OCI-LY1 (cell line): Measurements from ENCODE around the gene PAIP2B.

Experiments used
- EZH2 ChIP-seq: fragments of 200-600 bp; sonication (generic), shearing (Covaris generic); IDR thresholded peaks from 2 replicates; pipeline ENCODE4 v1.8.0; 2017; ENCODE audit warnings: borderline replicate concordance, mixed run types, mild to moderate bottlenecking, antibody characterized with exemption, low read length, moderate library complexity, mixed read lengths
- TF ChIP-seq, protein P1 (sequence below): fragments of 200-600 bp; sonication (generic), shearing (Covaris generic); IDR thresholded peaks from 2 replicates; pipeline ENCODE4 v1.5.1; 2017; ENCODE audit warnings: mild to moderate bottlenecking, antibody characterized with exemption, low read length, moderate library complexity, mixed read lengths

DNA sequence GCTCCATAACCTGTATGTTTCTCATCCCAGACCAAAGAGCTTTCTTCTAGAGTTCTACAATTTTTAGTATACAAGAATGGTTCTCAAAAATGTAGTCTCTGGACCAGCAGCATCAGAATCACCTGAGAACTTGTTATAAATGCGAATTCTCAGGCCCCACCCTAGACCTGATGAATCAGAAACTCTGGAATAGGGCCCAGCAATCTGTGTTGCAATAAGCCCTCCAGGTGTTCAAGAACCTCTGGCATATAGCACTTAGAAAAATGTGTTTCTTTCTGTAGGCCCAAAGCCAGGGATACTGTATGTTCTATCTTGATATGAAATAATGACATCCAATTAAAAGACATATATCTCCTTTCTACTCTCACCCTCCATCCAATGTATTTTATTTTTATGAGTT, 10.4 kb downstream of the PAIP2B start:
- TF ChIP-seq, protein P1, sequence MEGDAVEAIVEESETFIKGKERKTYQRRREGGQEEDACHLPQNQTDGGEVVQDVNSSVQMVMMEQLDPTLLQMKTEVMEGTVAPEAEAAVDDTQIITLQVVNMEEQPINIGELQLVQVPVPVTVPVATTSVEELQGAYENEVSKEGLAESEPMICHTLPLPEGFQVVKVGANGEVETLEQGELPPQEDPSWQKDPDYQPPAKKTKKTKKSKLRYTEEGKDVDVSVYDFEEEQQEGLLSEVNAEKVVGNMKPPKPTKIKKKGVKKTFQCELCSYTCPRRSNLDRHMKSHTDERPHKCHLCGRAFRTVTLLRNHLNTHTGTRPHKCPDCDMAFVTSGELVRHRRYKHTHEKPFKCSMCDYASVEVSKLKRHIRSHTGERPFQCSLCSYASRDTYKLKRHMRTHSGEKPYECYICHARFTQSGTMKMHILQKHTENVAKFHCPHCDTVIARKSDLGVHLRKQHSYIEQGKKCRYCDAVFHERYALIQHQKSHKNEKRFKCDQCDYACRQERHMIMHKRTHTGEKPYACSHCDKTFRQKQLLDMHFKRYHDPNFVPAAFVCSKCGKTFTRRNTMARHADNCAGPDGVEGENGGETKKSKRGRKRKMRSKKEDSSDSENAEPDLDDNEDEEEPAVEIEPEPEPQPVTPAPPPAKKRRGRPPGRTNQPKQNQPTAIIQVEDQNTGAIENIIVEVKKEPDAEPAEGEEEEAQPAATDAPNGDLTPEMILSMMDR, result no peak
- no peak for TF ChIP-seq EZH2
